Kidney (tissue), 14 donors: ENCODE measurements around the gene ADARB2. TPM values are rescaled to one million over a fixed set of nuclear protein-coding genes. Genes with fewer than 3 reads are reported as not detected.

Experiments used
- DNase-seq, 5 donors: peaks; one replicate each; pipeline ENCODE4 v3.0.0-alpha.2; 2013 to 2020
- FAIRE-seq: peaks from 2 replicates; lab custom pipeline; 2012; peaks lifted over from hg19 to GRCh38; lab: Jason Lieb, UNC
- H3K27ac ChIP-seq, 2 donors: one replicate each; pipeline ENCODE4 v1.7.0; 2013; ENCODE audit warnings: low read depth in 2 of 2, low read length in 2 of 2, inconsistent platforms in 1 of 2
- H3K27me3 ChIP-seq: one replicate; pipeline ENCODE4 v1.7.1; 2013; ENCODE audit warnings: low read length, inconsistent platforms; ENCODE audit not compliant: control insufficient read depth, insufficient read depth
- H3K36me3 ChIP-seq, 3 donors: one replicate each; pipeline versions ENCODE4 v1.7.0 to v1.7.1; 2013; ENCODE audit warnings: low read length in 3 of 3, control low read depth in 1 of 3, inconsistent platforms in 1 of 3; ENCODE audit not compliant: insufficient read depth in 3 of 3, control insufficient read depth in 2 of 3
- H3K4me1 ChIP-seq, 3 donors: one replicate each; pipeline versions ENCODE4 v1.7.0 to v1.7.1; 2013; ENCODE audit warnings: low read length in 3 of 3, inconsistent platforms in 1 of 3, low read depth in 1 of 3; ENCODE audit not compliant: control insufficient read depth in 2 of 3, insufficient read depth in 2 of 3
- H3K4me3 ChIP-seq, 3 donors: one replicate each; pipeline versions ENCODE4 v1.7.0 to v1.8.1; 2013; ENCODE audit warnings: low read length in 3 of 3, control low read depth in 1 of 3, inconsistent platforms in 1 of 3
- H3K9ac ChIP-seq, 3 donors: one replicate each; pipeline versions ENCODE4 v1.7.0 to v1.7.1; 2013; ENCODE audit warnings: low read length in 3 of 3, control low read depth in 1 of 3, inconsistent platforms in 1 of 3
- H3K9me3 ChIP-seq, 3 donors: one replicate each; pipeline versions ENCODE4 v1.7.0 to v1.7.1; 2013; ENCODE audit warnings: low read length in 3 of 3, control low read depth in 1 of 3, inconsistent platforms in 1 of 3; ENCODE audit not compliant: control insufficient read depth in 2 of 3, insufficient read depth in 1 of 3
- CTCF ChIP-seq: IDR thresholded peaks from 3 replicates; pipeline ENCODE4 v1.5.1; 2012; ENCODE audit warnings: mild to moderate bottlenecking, moderate library complexity, borderline replicate concordance; ENCODE audit not compliant: insufficient read depth; ENCODE audit errors: extremely low read depth
- intact Hi-C: fragments of 100-400 bp; cut with DNase I; formaldehyde crosslinking; loops from one replicate; pipeline ENCODE4 v1.11.1; 2022
- polyA plus RNA-seq: library from polyadenylated mRNA; stranded (reverse); fragments of 350-450 nt; fragmentation: Illumina TruSeq; extraction: RNeasy Lipid Tissue Mini Kit (QIAGEN cat#74804); gene quantifications from one replicate; pipeline ENCODE4 v1.2.3, GENCODE V29; 2014; ENCODE audit warnings: low read depth, low replicate concordance; ENCODE audit not compliant: insufficient read depth
- total RNA-seq: library from RNA; stranded (reverse); fragmentation: NEBNext Ultra II Directional; extraction: Animal tissue kit (Norgen Biotek cat#: 25700); gene quantifications from one replicate; pipeline ENCODE4 v1.2.1, GENCODE V29; 2021
- donor health status: control.
- donor health status: control.
- donor health status: control.
- donor health status: control.
- donor health status: control.
- donor health status: DM: yes; HTN: yes; CAD: no.
- donor health status: Normal renal cell carcinoma (clear cell type).

Gene ADARB2
- total and polyA plus RNA-seq, 2 donors from 2014 or later = 1.0 to 1.3 TPM

GRCh38 chr10:1280466-1281404, 456.6 kb downstream of the ADARB2 start:
- Histone ChIP-seq H3K27ac (no peak overlapping the region), H3K27me3 (no peaks in the 10 kb centered on the region), H3K4me3 (no peak overlapping the region), H3K9ac (no peak overlapping the region), H3K36me3 (no peaks in the 10 kb centered on the region), H3K4me1 (no peaks in the 10 kb centered on the region), H3K9me3 (peaks cover 0 to 5% (median 0%) of the 10 kb centered on the region in 3 donors)
- intact Hi-C loops = no loop called here
- FAIRE-seq = no peak
- peak in 1 of 5 donors; percentile 31 for DNase-seq
- no peak for TF ChIP-seq CTCF

- Histone ChIP-seq H3K9me3 (no peaks in the 10 kb centered on the region), H3K36me3 (no peaks in the 10 kb centered on the region), H3K9ac (no peak overlapping the region), H3K4me1 (no peaks in the 10 kb centered on the region), H3K27ac (no peak overlapping the region), H3K27me3 (no peaks in the 10 kb centered on the region), H3K4me3 (no peak overlapping the region)
- no peak for TF ChIP-seq CTCF
- peak in 1 of 5 donors; percentile 71 for DNase-seq
- FAIRE-seq = no peak
- intact Hi-C loops = no loop called here
These were observed 459.0 kb downstream of the ADARB2 start for GRCh38 chr10:1278306-1278705.

- TF ChIP-seq CTCF = no peak
- FAIRE-seq (no peak), DNase-seq (peak in 1 of 5 donors; percentile 58)
- Histone ChIP-seq H3K27ac (no peak overlapping the region), H3K36me3 (no peaks in the 10 kb centered on the region), H3K9me3 (no peaks in the 10 kb centered on the region), H3K9ac (no peak overlapping the region), H3K4me1 (no peaks in the 10 kb centered on the region), H3K4me3 (no peak overlapping the region), H3K27me3 (no peaks in the 10 kb centered on the region)
- intact Hi-C loops = no loop called here
These were observed 462.4 kb downstream of the ADARB2 start for GRCh38 chr10:1274701-1275544.
